CD4-positive, alpha-beta T cell treated with Interferon alpha-2 for 1 hour (primary cell): Measurements from ENCODE around the gene CABLES1.

Experiments
- DNase-seq, 2 donors: peaks; one replicate each; pipeline ENCODE4 v3.0.0-alpha.2; 2020 to 2022

Gene CABLES1

GRCh38 chr18:23113576-23113975, 21.7 kb upstream of the CABLES1 start:
- DNase-seq = no peak

- DNase-seq = no peak
These were observed 21.0 kb upstream of the CABLES1 start for GRCh38 chr18:23114171-23114881.

- DNase-seq = no peak
These were observed 20.4 kb upstream of the CABLES1 start for GRCh38 chr18:23114911-23115310.

- no peak for DNase-seq
These were observed 19.6 kb upstream of the CABLES1 start for GRCh38 chr18:23115683-23116096.

DNA sequence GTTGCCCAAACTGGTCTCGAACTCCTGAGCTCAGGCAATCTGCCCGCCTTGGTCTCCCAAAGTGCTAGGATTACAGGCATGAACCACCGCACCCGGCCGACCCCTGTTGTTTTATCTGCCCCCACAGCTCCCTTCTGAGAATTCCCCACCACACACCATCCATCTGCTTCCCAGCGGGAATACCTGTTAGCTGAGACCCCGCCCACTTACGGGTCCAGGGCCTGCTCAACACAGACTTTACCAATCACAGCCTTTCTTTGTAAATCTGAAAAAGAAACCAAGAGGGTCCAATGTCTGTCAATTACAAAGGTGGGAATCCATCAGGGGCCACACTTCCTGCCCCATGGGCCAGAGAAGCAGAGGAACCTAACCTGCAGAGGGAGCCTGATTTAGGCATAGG, 14.2 kb upstream of the CABLES1 start:
- DNase-seq = no peak

- DNase-seq = no peak
These were observed 12.7 kb upstream of the CABLES1 start for GRCh38 chr18:23122334-23123229.

DNA sequence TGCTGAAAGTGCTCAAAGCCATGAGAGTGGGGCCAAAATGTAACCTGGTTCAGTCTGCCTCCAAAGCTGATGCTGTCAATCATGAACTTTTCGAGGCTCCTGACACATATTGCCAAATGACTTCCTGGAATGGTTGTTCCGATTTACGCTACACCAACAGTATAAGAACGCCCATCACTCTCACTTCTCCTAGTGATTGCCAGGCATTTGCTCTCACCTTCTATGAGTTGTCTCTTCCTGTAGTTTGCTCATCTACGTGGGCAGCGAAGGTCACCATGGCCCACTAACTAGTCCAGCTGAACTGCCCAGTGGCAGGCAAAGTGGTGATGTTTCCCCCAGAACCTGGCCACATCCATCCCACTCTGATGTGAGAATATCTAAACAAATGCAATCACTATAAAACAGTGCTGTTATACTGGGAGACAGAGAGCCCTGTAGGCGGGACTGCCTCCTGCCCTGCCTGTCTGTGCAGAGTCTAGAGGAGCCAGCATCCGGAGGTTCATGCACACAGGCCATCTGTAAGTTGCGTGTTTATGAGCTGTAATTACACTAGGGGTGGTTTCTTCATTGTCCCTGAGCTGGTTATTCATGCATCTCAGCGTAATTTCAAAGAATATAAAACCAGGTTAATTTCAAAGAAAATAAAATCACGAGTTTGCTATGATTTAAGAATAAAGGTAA, 8.8 kb upstream of the CABLES1 start:
- DNase-seq = peak in 1 of 2 donors; percentile 21

GRCh38 chr18:23127090-23127489, 8.2 kb upstream of the CABLES1 start:
- DNase-seq = no peak

DNA sequence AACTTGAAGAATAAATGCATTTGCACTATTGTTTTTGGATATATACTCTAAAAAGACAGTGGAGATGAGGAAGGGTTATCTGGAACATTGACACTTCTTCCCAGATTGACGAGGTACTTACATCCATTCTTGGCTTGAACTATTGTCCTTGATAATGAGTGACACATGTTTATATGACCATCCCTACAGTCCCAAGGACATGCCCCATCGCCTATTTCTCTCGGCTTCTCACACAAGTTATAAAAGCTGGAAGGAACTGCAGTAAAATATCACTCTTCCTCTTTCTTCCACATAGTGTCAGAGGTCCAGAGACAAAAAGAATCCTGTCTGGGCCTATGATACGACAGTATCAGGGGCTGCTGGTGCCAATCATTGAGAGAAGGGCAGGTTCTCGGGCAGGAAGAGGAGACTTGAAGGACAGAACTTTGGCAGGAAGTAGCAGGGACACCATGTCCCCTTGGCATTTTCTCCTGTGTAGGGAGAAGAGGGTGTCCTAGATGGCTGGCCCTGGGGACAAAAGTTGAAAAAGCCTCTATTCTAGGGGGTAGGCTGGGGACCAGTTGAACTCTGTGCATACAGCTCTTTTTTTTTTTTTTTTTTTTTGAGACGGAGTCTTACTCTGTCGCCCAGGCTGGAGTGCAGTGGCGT, 5.8 kb upstream of the CABLES1 start:
- DNase-seq = no peak

DNA sequence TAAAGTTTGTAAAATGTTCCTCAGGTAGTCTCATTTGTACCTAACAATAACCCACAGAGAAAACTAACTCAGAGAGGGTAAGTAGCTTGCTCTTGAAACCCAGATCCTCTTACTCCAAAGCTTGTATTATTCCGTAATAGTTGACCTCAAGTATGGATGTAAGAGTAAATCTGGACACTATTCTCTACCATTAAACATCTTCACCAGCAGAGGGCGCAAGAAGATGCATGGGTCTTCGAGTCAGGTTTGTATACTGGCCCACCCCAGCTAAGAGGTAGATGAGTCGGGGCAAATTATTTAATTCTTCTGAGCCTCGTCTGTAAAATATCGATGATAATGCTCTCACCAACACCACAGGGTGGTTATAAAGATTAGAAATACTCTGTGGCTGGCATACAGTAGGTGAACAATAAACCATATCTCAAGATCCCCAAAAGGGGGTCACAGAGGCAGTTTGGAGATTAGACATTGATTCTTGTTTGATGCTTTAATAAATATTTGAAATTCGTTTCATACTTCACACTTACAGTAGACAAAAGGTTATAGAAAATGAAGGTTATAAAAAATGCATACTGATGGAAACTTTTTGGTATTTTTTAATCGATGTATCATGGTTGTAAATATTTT, 3.5 kb upstream of the CABLES1 start:
- DNase-seq = peak; percentile 61 to 78

- peak; percentile 28 to 41 for DNase-seq
These were observed 1.2 kb upstream of the CABLES1 start for GRCh38 chr18:23133860-23134779.

DNA sequence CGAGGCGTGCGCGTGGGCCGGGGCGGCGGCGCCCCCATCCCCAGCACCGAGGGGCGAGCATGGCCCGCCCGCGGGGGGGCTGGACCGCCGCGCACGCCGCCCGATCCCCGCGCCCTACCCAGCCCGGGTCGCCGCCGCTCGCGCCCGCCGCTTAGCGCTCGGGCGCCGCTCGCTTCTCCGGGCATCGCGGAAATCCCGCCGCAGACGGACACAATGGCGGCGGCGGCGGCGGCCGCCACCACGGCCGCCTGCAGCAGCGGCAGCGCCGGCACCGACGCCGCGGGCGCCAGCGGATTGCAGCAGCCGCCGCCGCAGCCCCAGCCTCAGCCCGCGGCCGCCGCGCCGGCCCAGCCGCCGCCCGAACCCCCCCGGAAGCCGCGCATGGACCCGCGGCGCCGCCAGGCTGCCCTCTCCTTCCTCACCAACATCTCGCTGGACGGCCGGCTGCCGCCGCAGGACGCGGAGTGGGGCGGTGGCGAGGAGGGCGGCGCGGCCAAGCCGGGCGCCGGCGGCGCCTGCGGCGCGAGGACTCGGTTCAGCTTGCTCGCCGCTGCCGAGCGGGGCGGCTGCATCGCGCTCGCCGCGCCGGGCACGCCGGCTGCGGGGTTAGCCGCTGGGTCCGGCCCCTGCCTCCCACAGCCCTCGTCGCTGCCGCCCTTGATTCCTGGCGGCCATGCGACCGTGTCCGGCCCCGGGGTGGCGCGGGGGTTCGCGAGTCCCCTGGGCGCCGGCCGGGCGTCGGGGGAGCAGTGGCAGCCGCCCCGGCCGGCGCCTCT, 453 bp downstream of the CABLES1 start:
- peak in 1 of 2 donors; percentile 22 for DNase-seq

GRCh38 chr18:23136326-23137096, 1.2 kb downstream of the CABLES1 start:
- DNase-seq = no peak

DNA sequence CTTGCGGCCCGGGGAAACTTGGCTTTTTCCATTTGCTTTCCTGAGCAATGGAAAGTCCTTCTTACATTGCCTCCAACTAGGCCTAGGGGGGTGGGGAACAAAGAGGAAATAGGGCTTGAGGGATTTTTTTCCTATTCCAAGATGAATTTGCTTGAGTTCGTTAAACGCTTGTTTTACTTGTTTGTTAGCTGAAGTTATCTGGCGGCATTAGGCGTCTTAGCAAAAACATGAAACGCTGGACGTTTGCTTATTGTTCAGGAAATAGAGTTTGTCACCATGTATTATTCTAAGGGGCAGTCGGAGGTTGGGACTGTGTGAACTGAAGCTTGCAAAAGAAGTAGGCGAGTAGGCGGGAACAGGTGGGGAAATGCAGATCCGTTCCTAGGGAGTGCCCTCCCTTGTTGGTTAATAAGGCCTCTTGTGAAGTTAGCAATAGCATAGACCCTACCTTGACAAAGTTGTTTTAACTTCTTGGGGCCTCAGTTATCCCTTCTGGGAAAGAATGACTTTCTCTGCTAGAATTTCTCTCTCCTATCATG, 1.9 kb downstream of the CABLES1 start:
- no peak for DNase-seq

- DNase-seq = no peak
These were observed 2.5 kb downstream of the CABLES1 start for GRCh38 chr18:23137788-23138216.

GRCh38 chr18:23138471-23138870, 3.2 kb downstream of the CABLES1 start:
- DNase-seq = no peak

- DNase-seq = no peak
These were observed 6.1 kb downstream of the CABLES1 start for GRCh38 chr18:23141104-23141999.

DNA sequence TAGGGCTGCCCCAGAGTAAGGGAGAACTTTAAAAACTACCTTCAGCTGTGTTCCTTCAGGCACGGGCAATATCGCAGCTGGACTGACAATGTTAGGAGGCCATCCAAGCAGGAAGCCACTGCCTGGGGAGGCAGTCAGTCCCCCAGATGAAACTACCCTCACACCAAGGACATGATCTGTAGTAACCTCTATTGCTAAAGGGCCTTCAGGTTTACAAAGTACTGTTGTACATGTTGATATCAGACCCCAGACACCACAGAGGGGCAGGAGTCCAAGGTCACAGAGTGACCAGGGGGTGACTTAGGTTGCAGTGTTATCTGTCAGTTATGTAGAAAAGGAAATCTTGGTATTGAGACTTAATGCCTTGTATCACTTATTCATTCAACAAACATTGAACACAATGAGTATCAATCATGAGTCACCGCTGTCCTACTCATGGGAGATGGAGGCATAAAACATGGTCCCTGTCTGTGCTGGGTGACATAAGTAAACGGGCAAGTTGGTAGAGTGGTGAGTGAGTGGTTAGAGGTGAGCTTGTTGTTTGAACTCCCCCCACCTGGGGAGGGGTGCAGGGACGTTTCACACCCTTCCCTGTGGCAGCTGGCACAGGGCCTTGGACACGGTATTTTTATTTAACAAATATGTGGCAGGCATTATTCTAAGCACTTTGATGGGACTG, 7.1 kb downstream of the CABLES1 start:
- DNase-seq = no peak
